ENCODE data around the gene MYBPHL.

DNA sequence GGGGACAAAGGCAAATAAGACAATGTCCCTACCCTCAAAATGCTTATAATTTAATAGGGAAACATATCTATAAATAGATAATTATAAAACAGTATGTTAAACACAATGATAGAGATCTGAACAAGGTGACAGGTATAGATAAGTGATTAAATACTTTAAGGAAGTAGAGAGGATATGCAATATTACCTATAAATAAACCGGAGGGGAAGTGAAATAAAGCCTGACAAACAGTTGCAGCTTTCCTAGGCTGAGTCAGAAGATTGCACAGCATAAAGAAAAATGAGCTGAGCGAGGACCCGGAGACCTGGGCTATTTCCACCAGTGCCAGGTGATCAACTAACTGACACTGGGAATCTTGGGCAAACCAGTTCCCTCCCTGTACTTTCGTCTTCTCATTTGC lies 12.3 kb downstream of the MYBPHL start:
- TF ChIP-seq, protein P1, sequence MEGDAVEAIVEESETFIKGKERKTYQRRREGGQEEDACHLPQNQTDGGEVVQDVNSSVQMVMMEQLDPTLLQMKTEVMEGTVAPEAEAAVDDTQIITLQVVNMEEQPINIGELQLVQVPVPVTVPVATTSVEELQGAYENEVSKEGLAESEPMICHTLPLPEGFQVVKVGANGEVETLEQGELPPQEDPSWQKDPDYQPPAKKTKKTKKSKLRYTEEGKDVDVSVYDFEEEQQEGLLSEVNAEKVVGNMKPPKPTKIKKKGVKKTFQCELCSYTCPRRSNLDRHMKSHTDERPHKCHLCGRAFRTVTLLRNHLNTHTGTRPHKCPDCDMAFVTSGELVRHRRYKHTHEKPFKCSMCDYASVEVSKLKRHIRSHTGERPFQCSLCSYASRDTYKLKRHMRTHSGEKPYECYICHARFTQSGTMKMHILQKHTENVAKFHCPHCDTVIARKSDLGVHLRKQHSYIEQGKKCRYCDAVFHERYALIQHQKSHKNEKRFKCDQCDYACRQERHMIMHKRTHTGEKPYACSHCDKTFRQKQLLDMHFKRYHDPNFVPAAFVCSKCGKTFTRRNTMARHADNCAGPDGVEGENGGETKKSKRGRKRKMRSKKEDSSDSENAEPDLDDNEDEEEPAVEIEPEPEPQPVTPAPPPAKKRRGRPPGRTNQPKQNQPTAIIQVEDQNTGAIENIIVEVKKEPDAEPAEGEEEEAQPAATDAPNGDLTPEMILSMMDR (IDR thresholded peaks at IDR 0.05): no peak
- no peak for TF ChIP-seq POLR2A (IDR thresholded peaks at IDR 0.05)

All from thyroid gland (tissue), 4 donors.